Measurements from ENCODE around the gene TROAP.

Gene TROAP

GRCh38 chr12:49344486-49345050, 21.5 kb downstream of the TROAP start:
- no peak for DNase-seq

GRCh38 chr12:49345051-49345824, 22.2 kb downstream of the TROAP start:
- no peak for DNase-seq

- no peak for DNase-seq
Observed at GRCh38 chr12:49345825-49346658, 23.0 kb downstream of the TROAP start.

GRCh38 chr12:49346659-49347310, 23.7 kb downstream of the TROAP start, which contains the start of gene DNAJC22:
Gene DNAJC22 (plus strand): TSS chr12:49346888. CDS start chr12:49348873, 1,985 bp downstream.
- DNase-seq, result no peak

DNA sequence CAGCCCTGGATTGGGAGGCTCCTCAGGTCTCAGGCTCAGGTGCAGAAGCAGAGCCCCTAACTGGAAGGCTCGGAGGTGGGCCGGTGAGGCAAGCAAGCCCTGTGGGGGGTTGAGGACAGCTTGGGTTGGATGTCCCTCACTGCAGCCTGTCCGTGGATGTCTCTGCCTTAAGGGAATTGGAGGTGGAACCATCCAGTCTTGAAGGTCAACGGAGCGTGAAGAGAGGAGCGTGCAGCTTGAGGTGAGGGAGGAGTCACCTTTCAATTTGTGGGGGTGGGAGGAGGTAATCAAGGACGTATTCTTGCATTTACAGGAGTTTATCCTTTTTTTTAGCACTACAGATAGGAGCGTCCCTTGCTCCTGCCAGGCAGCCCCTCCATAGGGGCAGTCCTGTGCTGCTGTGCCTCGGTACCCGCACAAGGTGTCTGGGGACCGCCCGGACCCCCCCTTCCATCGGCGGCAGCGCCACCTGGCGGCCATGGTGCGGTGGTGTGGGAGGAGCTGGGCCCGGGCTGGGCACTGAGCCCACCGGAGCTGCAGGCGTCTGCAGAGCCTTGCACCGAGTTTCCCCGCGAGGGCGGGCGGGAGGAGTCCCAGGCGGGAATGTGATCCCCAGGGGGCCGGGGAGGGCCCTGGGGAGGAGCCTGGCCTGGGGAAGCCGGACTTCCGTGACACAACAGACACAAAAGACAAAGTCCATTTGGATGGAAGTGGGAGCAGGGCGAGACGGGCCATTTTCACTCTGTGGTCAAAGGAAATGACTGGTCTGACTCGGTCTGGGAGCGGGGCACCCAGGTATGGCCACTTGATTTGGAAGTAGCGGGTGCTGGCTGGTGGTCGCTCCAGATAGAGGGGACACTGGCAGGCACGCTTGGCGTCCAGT, 24.5 kb downstream of the TROAP start:
- peak; percentile 80 for DNase-seq

GRCh38 chr12:49348781-49349180, 25.7 kb downstream of the TROAP start:
- no peak for DNase-seq

DNA sequence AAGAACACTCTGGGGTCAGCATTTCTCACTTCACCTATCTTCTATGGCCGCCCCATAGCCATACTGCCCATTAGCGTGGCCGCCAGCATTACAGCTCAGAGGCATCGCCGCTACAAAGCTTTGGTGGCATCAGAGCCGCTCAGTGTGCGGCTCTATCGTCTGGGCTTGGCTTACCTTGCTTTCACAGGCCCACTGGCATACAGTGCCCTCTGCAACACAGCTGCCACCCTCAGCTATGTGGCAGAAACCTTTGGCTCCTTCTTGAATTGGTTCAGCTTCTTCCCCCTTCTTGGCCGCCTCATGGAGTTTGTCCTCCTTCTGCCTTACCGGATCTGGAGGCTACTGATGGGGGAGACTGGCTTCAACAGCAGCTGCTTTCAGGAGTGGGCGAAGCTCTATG, 26.2 kb downstream of the TROAP start:
- DNase-seq, result no peak

DNA sequence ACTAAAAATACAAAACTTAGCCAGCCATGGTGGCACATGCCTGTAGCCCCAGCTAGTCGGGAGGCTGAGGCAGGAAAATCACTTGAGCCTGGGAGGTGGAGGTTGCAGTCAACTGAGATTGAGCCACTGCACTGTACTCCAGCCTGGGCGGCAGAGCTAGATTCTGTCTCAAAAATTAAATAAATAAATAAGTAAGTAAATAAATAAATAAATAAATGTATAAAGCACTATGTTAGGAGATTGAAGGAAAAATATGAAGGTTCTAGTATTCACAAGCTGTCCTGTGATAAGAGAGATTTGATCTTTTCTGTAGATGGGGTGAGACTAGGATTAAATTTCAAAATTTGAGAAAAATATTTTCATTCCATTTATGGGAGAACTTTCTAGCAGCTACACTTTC, 29.3 kb downstream of the TROAP start:
- no peak for DNase-seq

DNA sequence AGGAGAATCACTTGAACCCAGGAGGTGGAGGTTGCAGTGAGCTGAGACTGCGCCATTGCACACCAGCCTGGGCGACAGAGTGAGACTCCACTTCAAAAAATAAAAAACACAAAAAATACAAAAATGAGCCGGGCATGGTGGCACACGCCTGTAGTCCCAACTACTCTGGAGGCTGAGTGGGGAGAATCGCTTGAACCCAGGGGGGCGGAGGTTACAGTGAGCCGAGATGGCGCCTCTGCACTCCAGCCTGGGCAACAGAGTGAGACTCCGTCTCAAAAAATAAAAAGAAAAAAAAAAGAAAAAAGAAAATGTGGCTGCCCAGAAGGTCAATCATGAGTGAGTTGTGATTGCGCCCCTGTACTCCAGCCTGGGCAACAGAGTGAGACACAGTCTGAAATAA, 32.9 kb downstream of the TROAP start:
- no peak for DNase-seq

DNA sequence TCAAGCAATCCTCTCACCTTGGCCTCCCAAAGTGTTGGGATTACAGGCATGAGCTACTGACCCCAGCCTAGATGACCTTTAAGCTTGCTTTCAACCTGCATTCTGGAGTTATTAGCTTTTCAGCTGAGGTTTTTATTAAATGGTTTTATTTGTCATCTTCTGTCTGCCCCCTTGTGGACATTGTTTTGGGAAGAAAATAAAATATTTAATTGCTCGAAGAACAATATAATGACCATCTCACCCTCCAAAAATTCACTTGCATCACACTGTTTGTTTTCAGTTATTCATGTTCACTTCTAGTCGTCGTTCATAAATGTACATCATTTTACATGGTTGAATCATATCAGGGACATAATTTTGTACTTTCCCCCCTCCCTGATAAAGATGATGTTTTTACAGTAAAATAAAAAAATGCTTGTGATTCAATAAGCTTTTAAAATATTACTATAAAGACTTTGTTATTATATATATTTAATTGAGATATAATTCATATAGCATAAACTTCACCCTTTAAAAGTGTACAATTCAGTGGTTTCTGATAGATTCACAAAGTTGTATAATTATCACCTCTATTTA, 34.1 kb downstream of the TROAP start:
- DNase-seq, result peak; percentile 74

DNA sequence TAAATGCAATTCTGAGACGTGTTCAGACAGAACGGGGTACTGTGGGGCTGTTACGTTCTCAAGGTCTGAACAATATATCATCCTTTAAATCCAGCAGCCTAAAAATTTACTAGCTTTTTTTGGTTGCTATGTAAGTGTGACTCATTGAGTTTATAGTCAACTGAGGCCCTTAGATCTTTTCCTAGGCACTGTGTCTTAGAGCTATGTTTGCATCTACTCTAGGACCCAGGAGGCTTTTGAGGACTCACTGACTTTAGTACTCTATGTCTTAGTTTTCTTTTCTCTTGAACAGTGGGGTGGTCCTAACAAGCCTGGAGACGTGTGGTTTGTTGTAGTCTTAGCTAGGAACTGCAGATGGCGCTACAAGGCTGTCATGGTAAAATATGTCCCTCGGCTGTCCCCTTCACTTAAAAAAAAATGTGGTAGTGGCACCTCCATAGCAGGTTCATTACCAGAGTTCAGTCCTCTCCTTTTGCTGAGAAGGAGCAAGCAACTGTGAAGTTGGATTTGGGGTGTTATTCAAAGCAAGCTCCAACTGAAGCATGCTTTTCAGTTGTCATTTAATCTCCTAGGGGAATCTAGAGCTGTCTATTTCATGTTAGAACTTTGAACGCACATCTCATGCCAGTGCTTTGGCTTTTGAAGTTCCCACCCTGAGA, 35.6 kb downstream of the TROAP start:
- peak; percentile 66 for DNase-seq

GRCh38 chr12:49359671-49360070, 36.6 kb downstream of the TROAP start:
- DNase-seq, result no peak

- DNase-seq, result no peak
Observed at GRCh38 chr12:49362077-49362476, 39.0 kb downstream of the TROAP start.

DNA sequence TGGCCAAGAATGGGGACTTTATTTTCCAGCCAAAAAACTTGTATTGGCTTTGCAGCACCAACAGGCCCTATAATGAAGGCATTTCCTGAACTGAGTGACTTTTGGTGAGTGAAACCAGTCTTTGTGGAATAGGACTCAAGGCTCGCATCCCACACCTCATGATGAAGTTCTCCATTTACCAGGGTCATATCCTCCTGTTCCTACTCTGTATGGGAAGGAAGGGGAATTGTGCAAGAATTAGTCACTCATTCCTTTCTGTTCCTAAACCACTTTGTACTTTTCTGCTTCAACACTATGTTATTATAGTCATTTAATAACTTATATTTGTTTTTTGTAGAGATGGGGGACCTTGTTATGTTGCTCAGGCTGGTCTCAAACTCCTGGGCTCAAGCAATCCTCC, 41.9 kb downstream of the TROAP start:
- peak; percentile 53 for DNase-seq

DNA sequence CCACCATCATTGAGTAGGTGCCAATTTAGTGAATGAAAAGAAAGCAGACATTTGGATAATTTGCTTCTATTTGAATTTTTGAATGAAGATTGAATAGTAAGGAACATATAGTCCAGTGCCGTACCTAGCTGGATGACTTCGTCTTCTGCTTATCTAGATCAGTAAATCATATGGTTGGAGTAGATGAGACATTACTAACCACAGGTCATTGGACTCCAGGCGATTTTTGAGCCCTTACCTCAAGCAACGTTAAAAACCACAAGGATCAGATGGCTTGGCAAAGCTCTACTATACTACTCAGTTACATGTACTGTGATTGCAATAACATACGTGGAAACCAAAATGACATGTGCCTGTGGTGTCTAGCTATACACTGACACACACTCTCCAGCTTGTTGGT, 42.5 kb downstream of the TROAP start:
- DNase-seq, result no peak

DNA sequence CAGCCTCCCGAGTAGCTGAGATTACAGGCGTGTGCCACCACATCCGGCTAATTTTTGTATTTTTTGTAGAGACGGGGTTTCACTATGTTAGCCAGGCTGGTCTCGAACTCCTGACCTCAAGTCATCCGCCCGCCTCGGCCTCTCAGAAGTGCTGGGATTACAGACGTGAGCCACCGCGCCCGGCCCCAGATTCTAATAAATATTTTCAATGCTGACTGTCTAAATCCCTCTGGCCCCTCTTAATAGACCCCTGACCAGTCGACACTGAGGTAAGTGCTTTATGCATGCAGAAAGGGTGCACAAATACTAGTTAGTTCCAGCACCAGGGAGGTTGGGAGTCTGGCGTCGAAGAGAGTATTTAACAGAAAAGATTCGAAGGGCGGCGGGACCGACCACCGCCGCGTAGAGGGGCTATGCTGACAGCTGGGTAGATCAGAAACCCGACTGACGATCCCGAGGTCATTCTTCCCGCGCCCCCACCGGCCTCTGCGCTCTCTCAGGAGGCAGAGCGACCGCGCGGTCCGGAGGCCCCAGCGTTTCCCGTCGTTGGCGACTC, 43.1 kb downstream of the TROAP start:
- no peak for DNase-seq

DNA sequence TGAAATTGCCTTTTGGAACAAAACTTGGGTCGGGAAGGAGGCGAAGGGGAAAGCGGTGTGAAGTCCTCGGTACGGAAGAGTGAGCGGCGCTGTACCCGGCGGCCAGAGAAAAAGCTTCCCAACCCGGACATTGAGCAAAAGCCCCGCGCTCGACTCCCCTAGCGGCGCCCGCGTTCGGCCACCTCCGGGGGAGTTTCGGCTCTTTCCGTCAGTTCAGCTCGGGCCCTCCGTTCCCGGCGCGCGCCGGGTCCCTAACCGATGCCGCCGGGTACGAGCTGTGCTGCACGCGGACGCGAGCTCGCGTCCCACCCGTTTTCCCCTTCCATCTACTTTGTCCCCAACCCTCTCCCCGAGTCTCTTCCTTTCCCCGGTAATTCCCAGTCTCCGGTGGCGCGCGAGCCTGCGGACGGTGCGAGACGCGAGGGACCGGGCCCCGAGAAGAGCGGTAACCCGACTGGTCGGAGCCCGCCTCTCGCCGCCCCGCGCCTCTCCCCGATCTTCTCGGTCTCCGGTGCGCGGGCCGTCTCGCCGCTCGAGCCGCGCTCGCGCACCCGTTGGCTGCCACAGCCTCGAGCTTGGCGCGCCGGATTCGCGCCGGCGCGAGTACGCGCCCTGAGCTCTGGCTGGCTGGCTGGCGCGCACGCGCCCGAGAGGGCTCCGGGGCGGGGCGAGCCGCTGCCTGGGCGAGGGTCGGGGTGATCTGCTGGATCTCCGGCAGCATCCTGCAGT, 43.8 kb downstream of the TROAP start:
- DNase-seq, result peak; percentile 95

DNA sequence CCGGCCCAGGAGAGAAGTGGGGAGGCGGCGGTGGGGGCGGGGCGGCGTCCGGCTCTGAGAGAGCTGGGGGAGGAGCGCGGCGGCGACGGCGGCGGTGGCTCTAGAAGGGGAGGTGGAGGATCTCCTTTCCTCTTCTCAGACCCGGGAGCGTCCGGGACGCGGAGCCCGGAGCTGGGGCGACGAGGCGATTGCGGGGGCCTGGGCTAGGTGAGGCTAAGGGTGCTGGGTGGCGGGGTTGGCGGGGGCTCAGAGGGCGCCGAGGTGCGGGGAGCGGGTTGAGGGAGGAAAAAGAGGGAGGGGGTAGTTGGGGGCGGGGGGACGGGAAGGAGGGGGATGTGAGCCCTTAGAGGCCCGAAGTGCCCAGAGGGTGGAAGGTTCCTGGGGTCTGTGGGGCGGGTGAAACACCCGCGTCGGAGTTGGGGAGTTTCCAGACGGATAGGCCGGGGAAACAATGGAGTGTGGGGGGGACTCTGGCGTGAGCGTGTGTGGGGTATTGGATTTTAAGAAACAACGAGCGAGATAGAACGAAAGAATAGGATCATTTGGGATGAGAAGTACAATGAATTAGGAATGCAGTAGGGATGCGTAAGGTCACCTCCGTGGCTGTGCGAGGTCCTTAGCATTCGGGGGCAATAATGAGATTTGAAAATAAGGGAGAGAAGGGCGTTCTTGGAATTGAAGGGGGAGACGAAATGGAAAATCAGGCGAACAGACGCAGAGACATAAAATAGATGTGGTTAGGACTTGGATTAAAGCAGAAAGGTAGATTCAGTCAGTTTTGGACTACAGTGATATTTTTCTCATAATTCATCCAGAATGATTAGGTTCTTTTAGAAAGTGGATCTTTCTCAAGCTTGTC, 44.6 kb downstream of the TROAP start, which contains the start of gene SPATS2:
Gene SPATS2, plus strand, starts transcription at position 82 of the 859 bp plus-strand sequence. CDS start 93,551 bp downstream, outside the sequence.
- peak; percentile 25 for DNase-seq

- no peak for DNase-seq
Observed at GRCh38 chr12:49368240-49368600, 45.2 kb downstream of the TROAP start.
